Choroid plexus epithelial cell (primary cell): ENCODE measurements around the gene TJAP1.

Experiments
- DNase-seq: peaks from one replicate; pipeline ENCODE4 v3.0.0-alpha.2; 2010; ENCODE audit warnings: low read depth
- H3K4me3 ChIP-seq: 2 replicates; pipeline ENCODE4 v1.5.1; 2011; ENCODE audit warnings: low read depth, mild to moderate bottlenecking, control low read depth, low read length, moderate library complexity
- CTCF ChIP-seq: conservative IDR thresholded peaks from 2 replicates; pipeline ENCODE4 v1.5.1; 2011; ENCODE audit warnings: low read depth, mild to moderate bottlenecking, control low read depth, inconsistent platforms, low read length, moderate library complexity

TJAP1 gene, protein sequence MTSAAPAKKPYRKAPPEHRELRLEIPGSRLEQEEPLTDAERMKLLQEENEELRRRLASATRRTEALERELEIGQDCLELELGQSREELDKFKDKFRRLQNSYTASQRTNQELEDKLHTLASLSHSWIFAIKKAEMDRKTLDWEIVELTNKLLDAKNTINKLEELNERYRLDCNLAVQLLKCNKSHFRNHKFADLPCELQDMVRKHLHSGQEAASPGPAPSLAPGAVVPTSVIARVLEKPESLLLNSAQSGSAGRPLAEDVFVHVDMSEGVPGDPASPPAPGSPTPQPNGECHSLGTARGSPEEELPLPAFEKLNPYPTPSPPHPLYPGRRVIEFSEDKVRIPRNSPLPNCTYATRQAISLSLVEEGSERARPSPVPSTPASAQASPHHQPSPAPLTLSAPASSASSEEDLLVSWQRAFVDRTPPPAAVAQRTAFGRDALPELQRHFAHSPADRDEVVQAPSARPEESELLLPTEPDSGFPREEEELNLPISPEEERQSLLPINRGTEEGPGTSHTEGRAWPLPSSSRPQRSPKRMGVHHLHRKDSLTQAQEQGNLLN

DNA sequence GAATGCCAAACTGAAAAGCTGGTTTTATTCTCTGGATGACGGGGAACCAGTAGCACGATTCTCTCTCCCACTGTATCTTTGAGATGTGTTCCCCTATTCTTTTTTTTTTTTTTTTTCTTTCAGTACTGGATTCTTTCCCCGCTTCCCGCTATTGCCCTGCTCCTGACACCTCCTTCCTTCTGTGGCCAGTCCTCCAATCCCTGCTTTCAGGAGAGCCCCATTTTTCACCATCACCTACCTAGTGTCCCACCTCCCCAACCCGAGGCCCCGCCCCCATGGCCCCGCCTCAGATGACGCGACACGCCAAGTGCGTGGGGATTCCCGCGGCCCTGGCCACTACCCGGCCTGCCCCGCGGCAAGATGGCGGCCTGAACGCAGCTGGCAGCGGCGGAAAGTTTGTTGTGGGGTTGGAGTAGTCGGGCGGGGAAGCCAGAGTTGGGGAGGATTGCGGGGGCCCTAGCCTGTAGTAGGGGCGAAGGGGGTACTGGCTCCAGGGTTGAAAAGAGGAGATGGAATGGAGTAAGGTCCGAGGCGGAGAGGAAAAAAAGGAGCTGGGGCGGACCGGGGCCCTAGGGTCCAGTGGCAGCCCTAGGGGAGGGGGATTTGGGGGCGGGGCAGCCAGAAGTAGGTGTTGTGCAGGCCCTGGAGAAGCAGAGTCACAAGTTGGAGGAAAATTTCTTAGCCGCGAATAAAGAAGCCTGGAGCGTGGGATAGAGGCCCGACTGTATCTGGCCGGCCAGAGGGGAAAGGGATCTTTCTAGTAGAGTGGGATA is at the start of gene TJAP1:
Gene TJAP1 (plus strand): TSS at position 336 of the 773 bp plus-strand sequence. CDS start 21,432 bp downstream, outside the sequence.
- peak within 1 kb of the TSS; percentile 74 for H3K4me3 ChIP-seq
- peak; percentile 82 for DNase-seq
- no peak for TF ChIP-seq CTCF

DNA sequence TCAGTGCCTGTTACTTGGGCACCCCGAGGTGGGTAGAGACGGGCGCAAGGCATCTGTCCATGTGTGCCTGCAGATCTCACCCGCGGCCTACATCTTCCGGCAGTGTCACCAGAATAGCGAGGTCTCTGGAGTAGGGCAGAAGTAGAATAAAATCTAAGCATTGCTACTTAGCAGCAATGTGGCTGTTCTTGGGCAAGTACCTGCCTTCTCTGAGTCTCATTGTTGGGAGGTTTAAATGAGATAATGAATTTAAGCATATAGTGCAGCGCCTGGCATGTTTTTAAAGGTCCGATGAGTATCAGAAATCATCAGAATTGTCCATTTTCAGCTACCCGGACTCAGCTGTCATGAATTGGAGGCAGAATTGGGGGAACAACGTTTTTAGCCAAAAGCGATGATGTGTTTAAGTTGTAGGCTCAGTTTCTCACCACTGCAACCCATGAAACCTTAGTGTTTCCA is 49.2 kb upstream of the TJAP1 start:
- DNase-seq, result peak; percentile 25
- TF ChIP-seq CTCF, result no peak
- H3K4me3 ChIP-seq, result peak overlapping the region; percentile 98

DNA sequence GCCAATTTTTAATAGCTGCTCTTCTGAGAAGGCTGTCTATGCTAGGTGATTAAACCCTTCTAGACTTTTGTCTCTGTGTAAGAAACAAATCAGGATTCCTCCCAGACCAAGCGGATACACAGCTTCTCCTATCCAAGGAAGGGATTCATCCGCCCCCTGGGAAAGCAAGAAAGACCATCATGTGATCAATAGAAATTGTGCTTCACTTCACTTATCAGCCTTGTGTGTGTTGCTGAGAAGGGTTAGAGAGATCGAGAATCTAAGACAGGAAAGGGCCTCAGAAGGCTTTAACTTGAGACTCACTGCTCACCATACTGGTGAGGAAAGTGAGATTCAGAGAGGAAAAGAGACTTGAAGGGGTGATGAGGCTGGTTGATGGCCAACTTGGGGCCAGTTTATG is 48.5 kb upstream of the TJAP1 start:
- H3K4me3 ChIP-seq, result peak overlapping the region; percentile 22
- no peak for TF ChIP-seq CTCF
- no peak for DNase-seq

DNA sequence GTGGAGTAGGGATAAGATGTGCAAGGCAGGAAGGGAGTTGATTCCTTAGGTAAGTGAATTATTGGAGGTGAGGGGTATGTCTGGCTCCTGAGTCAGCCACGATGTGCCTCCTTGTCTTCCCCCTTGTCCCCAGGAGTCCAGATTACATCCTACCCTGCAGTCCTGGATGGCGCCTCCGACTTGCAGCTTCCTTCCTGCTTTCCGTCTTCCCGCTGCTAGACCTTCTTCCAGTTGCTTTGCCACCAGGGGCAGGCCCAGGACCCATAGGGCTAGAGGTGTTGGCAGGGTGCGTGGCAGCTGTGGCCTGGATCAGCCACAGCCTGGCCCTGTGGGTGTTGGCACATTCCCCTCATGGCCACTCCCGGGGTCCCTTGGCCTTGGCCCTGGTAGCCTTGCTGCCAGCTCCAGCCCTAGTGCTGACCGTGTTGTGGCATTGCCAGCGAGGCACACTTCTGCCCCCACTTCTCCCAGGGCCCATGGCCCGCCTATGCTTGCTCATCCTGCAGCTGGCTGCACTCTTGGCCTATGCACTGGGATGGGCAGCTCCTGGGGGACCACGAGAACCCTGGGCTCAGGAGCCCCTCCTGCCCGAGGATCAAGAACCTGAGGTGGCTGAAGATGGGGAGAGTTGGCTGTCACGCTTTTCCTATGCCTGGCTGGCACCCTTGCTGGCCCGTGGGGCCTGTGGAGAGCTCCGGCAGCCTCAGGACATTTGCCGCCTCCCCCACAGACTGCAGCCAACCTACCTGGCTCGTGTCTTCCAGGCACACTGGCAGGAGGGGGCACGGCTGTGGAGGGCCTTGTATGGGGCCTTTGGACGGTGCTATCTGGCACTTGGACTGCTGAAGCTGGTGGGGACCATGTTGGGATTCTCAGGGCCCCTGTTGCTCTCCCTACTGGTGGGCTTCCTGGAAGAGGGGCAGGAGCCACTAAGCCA is 45.1 kb upstream of the TJAP1 start:
- no peak for TF ChIP-seq CTCF
- DNase-seq, result no peak
- H3K4me3 ChIP-seq, result no peak overlapping the region

- DNase-seq, result no peak
- no peak for TF ChIP-seq CTCF
Observed at GRCh38 chr6:43433148-43433547, 44.2 kb upstream of the TJAP1 start.

More at GRCh38 chr6:43433148-43433547, 44.2 kb upstream of the TJAP1 start:
- H3K4me3 ChIP-seq, result no peak overlapping the region
